GM19193 (cell line): ENCODE results near the gene SLC15A4.

ENCODE experiments used
- POLR2A ChIP-seq: IDR thresholded peaks from 4 replicates; pipeline ENCODE4 v1.6.1; 2011; ENCODE audit not compliant: insufficient read depth, insufficient read length; ENCODE audit errors: extremely low read depth

SLC15A4 gene

DNA sequence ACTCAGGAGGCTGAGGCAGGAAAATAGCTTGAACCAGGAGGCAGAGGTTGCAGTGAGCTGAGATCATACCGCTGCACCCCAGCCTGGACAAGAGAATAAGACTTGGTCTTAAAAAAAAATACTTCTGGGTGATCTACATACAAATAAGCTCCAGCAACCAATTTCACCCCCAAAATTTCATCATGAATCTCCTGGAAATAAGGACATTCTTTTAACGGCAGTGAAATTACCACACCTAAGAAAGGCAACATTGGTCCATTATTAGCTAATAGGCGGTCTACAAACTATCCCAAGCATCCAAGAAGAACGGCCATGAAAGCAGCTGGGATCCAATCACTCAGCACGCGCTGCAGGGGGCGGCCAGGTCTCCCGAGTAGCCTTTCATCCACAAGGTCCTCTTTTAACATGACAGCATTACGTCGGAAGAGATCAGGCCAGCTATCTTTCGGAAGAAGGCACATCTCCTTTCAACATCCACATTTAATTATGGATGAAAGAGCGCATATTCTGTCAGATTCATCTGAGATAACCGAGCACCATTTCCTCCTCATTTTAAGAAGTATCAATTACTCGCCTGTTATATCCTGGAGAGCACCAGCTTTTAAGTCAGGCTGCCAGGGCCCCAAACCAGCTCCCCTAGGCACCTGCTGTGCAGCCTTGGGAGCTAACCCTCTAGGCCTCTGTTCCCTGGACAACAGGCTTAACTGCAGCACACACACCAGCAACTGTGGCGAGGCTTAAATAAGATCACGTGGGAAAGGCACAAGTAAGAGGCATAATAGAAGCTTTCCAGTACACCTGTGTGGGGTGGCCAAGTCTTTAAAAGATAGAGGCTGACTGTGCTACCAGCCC is 4.2 kb downstream of the SLC15A4 start:
- no peak for TF ChIP-seq POLR2A

DNA sequence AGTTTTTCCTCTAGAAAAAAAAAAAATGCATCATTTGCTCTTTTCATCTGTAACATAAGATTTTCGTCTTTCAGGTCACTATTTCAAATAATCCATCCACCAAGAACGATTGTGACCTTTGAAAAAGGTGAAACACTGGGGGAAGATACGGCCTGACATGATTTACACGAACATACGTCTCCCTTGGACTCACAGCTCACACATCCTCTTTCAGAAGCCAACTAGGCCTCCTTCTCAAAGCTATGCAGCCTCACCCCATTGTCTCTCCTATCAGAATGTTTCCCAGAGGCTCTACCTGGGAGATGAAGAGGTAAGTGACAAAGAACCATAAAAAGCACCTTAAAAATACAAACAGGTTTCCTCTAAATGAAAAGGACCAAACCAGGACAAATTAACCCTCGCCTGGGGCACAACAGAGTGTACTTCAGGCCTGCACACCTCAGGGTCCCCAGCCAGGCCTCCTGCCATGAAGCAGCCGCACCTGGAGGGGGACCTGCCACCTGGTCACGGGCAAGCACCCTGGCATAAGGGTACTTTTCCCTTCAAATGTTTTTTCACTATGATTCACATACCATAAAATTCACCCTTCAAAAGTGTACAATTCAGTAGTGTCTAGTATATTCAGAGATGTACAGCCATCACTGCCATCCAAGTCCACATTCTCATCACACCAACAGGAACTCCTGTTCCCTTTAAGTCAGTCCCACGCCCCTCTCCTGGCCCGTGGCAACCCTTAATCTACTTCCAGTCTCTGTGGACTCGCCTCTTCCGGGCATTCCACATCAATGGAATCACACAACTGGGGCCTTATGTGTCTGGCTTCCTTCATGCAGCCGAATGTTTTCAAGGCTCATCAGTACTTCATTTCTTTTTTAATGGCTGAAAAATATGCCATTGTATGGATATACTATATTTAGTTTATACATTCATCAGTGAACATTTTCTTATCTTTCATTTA is 5.4 kb downstream of the SLC15A4 start:
- TF ChIP-seq POLR2A: peak; percentile 9

DNA sequence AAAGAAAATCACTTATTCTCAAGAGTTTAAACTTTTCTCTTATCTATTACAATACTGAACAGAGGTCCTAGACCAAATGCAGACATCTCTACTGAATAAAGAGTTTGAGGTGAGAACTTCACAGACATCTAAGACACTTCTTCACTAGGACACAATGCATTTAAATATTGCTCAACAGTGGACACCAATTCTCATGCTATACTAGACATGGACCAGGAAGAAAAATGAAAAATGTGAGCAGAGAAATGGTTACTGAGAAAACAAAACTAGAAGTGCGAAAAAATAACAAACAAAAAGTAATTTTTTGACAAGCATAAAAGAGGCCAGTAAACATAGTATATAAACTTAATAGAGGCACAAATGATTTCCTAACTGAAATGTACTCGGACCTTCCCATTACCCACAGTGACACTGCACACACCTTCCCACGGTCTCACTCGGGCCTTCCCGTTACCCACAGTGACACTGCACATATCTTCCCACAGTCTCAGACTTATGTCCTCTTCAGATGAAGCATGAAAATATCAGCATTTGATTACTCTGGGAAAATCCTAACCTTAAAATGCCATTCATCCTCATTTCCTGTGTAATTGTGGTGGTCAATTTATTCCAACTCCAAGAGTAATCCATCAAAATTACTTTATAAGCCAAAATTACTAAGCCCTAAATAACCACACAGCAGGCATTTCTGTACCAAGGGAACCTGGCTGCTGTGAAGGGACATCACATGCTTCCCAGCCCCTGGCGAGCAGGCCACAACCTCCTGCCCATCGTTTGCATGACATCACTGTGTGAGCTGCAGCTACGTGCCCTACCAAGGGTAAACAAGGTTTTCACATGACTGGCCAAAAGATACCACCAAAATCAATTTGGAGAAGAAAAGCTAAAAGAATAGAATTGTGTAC is 6.4 kb downstream of the SLC15A4 start:
- peak; percentile 24 for TF ChIP-seq POLR2A

DNA sequence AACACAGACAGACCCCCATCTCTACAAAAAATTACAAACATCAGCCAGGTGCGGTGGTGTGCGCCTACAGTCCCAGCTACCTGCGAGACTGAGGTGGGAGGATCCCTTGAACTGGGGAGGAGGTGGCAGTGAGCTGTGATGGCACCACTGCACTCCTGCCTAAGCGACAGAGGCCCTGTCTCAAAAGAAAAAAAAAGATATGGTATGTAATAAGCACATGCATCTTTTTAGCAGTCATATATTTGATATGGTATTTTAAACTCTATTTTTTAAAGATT is 7.2 kb downstream of the SLC15A4 start:
- no peak for TF ChIP-seq POLR2A

DNA sequence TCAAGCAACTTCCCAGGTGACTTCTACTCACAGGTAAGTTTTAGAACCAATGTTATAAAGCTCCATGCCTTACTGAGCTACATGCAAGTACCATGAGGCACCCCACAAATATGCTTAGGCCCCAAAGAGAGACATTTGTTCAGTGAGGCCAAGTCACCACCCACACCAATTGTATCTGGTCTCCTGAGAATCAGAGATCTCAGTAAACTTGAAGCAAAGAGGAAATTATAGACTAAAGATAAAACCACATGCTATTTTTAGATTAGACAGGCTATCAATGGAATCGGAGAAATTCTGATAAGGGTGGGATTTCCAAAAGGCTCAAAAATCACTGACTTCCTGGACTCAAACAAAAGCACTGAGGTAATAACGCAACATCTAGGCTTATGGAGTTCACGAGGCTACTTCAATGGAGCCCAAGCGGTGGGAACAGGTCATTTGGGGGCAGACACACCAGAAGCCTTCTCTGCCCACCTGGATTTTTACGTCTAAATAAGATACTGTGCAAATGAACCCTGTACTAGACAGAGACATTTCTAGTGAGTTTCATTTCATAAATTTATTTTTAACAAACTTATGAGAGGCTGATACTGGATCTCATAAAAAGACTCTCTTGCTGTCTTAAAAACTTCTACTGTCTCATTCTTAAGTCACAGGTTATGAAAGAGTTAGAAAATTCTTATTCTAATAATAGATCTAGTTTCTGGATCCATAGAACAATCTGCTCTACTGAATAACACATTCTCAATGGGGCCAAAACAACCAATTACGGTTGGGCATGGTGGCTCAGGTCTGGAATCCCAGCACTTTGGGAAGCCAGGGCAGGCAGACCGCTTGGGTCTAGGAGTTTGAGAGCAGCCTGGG is 7.7 kb downstream of the SLC15A4 start:
- no peak for TF ChIP-seq POLR2A

DNA sequence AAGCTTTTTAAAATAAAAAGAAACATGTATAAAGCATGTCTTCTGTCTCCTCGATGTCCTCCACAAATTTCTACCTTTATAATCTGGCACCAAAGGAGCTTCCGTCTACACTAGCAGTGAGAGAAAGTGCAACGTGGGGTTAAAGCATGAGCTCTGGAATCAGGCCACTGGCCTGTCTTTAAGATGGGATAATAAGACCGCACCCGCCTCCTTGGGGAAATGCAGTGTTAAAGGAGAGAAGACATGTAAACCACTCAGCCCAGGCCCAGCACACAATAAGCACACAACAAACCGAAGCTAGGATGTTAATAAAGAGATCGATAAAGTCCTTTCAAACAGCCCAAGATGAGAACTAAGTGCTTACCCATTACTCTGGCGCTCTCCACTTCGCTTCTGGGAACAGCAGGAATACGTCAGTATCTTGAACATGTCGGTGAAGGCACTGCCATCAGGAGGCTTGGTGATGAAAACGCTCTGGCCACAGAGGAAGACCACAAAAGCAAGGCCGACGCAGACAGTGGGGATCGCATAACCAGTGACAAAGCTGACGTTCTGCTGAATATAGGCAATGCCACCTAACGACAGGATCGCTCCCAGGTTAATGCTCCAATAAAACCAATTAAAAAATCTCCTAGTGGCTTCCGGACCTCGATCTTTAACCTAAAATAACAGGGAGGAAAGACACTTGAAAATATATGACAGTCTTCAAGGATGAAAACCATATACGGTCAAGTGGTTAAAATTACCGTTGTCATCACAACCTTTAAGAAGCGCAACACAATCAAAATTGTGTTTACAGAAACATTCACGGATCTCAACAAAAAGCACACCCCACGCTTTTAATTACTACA is 9.1 kb downstream of the SLC15A4 start:
- no peak for TF ChIP-seq POLR2A

DNA sequence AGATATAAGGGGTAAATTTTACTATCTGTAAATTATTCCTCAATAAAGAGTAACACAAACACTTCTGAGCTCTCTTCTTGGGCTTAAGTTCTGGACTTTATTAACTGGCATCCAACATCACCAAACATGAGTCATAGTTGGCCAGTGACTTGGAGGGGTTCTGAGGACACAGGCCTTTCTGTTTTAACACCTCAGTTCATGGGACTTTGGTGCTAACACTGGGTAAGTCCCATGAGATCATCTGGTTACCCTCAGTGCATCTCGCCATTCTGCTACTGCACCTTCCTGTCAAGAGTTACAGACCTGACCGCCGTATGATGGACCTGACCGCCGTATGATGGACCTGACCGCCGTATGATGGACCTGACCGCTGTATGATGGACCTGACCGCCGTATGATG is 9.9 kb downstream of the SLC15A4 start:
- TF ChIP-seq POLR2A: no peak

DNA sequence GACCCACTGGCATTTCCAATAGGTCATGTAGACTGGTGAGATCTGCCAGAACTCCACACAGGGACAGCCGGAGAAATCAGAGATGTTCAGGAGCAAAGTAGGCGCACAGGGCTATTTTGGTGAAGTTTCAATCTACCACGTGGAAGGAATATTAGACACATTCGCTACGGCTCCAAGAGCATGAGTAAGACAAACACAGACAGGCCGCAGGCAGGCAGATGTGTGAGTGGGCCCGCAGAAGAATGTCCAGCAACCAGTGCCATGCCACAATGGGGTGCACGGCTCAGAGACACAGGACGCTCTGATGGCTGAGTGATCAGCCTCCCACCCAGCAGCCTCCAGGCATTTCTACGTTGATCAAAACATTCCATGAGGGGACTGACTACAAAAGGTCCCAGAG is 10.4 kb downstream of the SLC15A4 start:
- no peak for TF ChIP-seq POLR2A

DNA sequence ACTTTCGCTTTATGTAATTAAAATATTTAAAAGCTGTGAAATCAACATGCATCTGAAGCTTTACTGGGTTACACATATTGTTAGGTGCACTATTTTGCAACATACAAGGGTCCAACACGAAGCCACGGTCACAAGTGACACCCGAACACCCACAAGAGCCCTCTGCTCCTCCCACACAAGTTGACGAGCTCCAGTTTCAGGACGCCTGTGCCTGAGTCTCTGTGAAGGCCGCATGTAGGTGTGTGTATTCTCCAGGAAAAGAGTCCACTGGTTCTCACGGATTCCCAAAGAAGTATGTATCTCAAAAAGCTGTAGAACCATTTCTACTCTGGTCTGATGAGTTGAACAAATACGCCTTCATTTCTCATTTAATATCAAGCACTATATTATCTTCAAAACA is 12.0 kb downstream of the SLC15A4 start:
- no peak for TF ChIP-seq POLR2A

DNA sequence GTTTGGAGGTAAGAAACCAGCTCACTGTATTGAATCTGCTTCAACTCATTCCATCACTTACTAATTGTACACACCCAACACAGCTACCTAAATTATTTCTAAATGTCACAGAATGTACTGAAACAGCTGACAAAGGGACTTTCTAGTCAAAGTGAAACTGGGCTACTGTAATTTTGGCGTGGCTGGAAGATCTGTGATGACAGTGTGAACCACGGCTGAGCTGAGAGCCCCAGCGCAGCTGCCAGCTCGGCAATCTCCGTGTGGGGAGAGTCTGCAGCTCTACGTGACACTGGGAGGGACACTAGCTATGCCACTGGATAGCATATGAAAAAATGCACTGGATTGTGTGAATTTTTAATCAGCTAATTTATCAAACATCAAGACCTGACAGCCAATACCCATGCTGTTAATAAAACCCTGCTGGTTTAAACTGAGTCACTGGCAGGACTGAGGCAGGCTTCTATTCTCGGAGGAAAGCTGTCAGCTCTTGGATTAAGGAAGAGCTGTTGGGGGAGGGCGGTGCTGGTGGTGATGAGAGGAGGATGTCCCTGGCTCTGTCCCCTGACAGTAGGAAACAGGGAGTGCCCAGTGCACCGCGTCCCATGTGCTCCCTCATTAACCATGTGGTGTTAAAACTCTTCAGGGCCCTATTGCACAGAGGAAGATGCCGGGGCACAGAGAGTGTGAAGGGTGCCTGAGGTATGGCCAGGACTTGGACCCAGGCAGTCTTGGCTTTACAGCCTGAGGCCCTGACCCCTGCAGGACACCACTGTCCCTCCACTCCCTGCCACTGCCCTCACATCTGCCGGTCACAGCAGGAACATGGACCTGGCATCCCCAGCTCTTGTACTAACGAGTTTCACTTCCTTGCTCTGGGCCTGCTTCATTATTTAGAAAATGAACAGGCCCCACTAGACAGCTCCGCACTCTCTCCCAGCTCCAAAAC is 13.3 kb downstream of the SLC15A4 start:
- TF ChIP-seq POLR2A: no peak

DNA sequence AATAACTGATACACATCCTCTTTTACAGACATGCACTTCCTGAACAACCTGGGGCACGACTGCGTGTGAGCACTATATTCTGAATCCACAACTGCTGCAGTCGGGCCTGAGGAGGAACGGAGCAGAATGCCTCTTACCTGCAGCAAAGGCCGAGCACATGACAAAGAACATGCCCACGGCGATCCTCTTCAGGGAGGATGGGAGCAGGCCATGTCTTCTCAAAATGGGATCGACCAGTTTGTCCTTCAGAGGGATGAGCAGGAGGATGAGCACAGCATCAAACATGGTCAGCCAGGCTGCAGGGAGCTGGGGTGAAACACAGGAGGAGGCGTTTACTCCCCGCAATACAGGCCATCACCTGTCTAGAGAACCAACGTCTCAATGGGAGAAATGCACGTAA is 15.1 kb downstream of the SLC15A4 start:
- no peak for TF ChIP-seq POLR2A

DNA sequence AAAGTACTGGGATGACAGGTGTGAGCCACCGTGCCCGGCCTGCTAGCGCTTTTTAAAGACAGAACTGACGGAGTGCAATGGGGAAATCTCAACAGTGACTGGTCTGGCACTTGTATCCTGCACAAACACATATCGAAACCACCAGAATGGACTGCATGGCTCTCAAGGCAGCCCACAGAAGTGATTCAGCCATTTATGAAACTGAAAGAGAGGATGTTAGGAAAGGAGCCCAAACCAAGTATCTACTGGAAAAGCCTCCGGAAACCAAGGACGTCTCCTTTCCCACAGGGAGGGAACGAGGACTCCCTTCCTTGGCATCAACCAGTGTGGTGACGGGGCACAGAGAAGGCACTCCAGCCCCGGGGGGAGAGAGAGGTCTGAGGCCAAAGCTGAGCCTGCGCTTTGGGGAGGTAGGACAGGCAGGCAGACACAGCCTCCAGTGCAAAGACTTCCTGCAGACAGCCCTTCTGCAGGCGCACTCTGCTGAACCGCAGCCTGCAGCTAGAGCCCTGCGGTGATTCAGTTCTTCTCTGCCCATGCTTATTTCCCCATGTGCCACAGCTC is 16.5 kb downstream of the SLC15A4 start:
- TF ChIP-seq POLR2A: no peak

DNA sequence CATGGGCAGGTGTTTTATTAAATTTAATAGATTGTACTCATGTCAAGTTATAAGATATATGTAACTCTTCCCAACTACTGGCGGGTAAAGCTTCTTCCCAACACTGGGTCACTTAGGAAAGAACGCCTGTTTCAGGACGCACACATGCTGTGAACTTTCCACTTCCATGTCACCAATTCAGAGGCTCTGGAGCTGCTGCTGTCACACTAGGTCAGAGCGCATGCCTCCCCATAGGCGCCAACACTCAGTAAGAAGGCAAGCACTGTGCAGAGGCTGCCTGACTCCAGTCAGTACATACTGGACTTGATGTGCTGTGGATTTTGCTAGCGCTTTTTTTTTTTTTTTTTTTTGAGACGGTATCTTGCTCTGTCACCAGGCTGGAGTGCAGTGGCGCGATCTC is 17.2 kb downstream of the SLC15A4 start:
- no peak for TF ChIP-seq POLR2A
